GM18520 (cell line): ENCODE measurements around the gene DUT.
A peak's percentile ranks its signal among the peaks of the same experiment; 100 is the strongest.

Experiments
- ATAC-seq: cut with Tn5 transposase; IDR thresholded peaks from one replicate; pipeline ENCODE4 v1.9.1; 2021; ENCODE audit not compliant: unreplicated experiment

The DUT gene

GRCh38 chr15:48330855-48331795 is at the start of gene DUT:
Gene DUT, plus strand, starts transcription at chr15:48331429. Its CDS starts 87 bp downstream, at chr15:48331516.
- peak; percentile 78 for ATAC-seq

- ATAC-seq: no peak
These were observed 49.6 kb upstream of the DUT start for GRCh38 chr15:48281674-48282073.

GRCh38 chr15:48282216-48282615 is 49.0 kb upstream of the DUT start:
- ATAC-seq: no peak

GRCh38 chr15:48283396-48284145 is 47.7 kb upstream of the DUT start:
- no peak for ATAC-seq

DNA sequence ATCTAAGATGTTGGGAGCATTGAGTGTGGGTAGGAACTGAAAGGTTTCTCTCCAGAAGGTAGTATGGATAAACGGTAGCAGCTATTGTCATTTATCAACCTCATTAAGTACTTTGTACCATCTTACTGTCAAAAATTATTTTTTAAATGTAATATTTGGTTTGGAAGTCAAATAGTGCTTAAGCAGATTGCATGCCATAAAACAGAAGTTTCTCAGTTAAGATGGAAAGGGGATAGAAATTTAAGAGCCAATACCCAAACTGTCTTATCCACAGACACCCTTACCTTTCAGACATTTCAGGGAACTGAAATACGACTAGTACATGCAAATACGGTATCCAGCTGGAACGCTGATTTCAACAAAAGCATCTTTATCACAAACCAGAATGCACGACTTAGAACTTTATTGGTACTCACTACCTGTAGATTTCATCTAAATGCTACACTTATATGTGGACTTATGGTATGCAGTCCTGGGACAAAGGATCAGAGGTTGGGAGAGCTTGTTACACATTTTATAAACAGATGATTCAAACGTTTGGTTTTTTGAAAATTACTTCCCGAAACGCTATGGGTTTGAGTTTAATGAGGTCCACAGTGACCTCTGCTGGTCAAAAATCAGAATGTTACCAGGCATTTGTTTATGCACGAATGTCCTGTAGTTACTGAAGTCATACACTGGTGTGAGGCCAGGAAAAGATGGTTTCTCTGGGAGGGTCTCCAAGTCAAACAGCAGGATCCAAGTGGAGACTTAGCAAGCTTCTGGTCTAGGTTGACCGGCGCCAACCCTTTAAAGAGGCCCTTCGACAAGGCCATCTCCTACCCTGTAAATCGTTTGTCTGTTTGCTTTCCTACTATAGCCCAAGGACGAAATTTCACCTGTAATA is 45.7 kb upstream of the DUT start:
- peak; percentile 59 for ATAC-seq

GRCh38 chr15:48289628-48290027 is 41.6 kb upstream of the DUT start:
- no peak for ATAC-seq

DNA sequence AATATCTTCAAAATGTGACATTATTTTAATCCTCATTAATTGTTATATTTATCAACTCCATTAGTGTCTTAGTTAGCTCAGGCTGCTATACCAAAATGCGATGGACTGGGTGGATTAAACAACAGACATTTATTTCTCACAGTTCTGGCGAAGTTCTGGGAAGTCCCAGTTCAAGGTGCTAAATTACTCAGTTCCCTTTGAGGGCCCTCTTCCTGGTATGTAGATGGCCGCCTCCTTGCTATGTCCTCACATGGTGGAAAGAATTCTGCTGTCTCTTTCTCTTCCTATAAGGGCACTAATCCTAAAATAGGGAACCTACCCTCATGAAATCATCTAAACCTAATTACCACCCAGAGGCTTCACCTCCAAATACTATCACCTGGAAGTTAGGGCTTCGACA is 38.8 kb upstream of the DUT start:
- no peak for ATAC-seq

- ATAC-seq: no peak
These were observed 33.6 kb upstream of the DUT start for GRCh38 chr15:48297668-48298067.

- ATAC-seq: no peak
These were observed 32.3 kb upstream of the DUT start for GRCh38 chr15:48298914-48299313.

DNA sequence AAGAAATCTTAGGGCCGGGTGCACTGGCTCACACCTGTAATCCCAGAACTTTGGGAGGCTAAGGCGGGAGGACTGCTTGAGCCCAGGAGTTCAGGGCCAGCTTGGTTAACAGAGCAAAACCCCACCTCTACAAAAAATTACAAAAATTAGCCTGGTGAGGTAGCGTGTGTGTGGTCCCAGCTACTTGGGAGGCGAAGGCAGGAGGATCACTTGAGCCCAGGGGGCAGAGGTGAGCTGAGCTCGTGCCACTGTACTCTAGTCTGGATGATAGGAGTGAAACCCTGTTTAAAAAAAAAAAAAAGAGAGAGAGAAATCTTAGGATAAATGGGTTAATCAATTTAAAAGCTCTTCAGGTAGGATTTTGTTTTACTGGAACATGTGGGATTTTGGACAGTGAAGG is 31.2 kb upstream of the DUT start:
- no peak for ATAC-seq

GRCh38 chr15:48304398-48304797 is 26.8 kb upstream of the DUT start:
- no peak for ATAC-seq

DNA sequence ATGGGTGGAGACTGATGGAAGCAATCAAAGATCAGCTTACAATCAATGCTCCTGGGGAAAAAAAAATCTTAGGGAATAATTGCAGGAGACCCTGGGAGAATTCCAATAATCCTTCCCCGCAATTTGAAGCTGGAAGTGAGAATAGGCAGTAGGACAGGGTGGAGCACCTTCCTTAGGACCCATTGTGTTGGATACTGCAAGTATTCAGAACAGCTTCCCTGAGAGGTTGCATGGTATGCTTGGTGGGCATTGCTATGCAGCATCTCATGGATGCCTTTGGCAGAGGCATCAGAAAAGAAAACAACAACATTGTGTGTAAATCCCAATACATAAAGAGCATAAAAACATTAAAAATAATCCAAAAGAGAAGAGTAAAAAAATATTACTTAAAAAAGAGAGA is 24.6 kb upstream of the DUT start:
- ATAC-seq: no peak

GRCh38 chr15:48307586-48307985 is 23.6 kb upstream of the DUT start:
- no peak for ATAC-seq

DNA sequence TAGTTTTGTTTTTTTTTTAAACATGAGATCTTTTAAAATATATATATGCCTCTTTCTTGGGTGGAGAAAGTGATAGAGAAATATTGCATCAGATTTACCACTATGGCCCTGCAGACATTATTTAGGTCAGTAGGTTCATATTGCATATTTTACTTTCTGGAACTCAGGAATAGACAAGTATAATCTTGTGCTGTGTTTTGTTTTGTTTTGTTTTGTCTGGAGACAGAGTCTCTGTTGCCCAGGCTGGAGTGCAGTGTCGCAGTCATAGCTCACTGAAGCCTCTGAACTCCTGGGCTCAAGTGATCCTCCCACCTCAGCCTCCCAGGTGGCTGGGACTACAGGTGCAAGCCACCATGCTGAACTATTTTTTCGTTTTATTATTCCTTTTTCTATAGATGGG is 21.5 kb upstream of the DUT start:
- no peak for ATAC-seq

DNA sequence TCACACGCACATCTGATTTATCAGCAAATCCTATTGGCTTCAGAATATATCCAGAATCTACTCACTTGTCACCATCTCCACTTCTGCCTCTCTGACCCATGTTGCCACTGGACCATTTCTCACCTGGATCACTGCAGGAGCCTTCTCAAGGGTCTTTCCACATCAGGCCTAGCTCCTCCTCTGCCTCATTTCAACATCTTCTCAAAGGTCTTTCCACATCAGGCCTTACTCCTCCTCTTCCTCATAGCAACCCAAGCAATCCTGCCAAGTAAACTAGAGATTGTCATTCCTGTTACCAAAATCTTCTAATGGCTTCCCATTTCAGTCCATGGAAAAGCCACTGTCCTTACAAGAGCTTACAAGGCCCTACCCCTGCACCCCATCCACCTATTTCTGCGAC is 18.0 kb upstream of the DUT start:
- no peak for ATAC-seq

DNA sequence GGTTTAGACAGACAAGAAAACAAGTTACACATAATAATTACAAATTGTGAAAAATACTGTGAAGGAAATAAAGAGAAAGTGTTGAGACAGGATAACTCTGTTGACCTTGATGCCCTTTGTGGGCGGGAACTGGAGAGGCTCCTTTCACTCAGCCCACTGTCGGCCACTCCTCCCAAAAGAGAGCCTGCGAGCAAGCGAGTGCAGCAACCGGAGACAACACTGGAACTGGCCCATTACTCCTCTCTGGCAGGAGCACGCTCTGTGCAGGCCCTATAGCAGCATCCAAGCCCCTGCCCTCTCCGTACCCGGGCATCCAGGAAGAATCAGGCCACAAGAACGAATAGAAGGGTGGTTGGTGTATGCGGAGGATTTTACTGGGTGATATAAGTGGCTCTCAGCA is 16.2 kb upstream of the DUT start:
- ATAC-seq: no peak

DNA sequence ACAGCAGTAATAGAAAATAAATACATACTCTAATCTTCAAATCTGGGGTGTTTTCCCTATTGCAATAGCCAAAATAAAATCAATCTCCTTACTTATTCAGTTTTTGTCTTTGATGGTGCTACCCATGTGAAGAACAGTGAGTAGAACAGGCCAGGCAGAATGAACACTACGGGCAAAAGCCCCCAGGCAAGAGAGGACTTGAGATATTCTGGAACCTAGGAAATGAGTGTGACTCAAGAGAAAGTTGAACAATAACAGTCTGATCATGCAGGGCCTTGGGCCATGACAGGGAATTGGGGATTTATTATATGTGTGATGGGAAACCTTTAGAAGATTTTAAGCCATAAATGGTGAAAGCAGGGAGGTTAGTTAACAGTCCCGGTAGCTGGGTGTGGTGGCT is 14.0 kb upstream of the DUT start:
- no peak for ATAC-seq

DNA sequence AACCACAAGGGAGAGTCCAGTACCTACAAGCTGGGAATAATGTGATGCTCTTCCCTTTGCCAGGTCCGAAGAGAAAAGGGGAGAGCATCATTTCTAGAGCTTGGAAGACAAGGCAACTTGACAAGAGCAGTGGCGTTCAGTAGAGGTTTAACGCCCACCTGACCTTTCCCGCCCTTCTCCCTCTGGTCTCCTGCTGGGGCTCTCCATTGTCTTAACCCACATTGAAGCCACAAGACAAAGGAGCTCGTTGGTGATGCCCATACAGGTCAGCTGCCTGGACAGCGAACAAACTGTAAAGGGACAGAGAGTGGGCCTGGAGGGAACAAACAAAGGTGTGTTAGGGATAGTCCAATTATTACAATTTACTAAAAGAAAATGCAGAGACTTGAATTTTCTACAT is 13.1 kb upstream of the DUT start:
- ATAC-seq: no peak

DNA sequence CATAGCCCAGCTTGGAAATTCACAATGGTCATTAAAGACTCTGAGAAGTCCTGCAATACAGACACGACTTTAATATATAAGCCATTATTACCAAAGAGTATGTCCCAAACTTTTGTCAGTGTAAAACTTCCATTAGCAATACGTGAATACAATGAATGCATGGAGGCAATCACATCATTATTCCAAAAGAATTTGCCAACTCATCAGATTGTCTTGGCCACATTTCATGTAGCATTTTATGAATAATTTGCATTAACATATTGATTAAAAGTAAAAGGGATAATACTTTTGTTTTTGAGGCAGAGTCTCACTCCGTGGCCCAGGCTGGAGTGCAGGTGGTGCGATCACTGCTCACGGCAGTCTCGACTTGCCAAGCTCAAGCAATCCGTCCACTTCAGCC is 7.9 kb upstream of the DUT start:
- no peak for ATAC-seq

GRCh38 chr15:48324949-48325348 is 6.3 kb upstream of the DUT start:
- no peak for ATAC-seq

DNA sequence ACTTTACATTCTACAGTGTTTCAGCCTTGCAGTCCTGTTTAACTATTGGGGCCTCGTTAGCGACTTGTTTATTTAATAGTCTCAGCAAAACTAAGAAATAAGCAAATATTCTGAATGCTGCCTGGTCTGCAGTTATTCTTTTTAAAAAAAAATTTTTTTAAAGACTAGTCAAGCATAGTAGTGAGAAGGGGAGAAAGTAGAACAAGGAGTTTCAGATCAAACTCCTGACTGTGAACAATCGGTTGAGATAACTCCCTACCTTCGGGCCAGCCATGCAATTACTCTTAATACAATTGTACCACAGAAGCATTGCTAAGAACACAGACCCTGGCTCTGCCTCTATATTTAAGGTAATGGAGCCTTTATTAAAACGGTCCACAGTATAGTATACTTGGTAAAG is 5.8 kb upstream of the DUT start:
- no peak for ATAC-seq
